ENCODE data around the gene ZHX3. TPM values are rescaled to one million over a fixed set of nuclear protein-coding genes. Genes with fewer than 3 reads are reported as not detected.

The ZHX3 gene
- total RNA-seq, 1 donor from 2014 or later: 13.9 TPM

GRCh38 chr20:41307021-41307420 lies 10.5 kb downstream of the ZHX3 start:
- TF ChIP-seq, protein P1, sequence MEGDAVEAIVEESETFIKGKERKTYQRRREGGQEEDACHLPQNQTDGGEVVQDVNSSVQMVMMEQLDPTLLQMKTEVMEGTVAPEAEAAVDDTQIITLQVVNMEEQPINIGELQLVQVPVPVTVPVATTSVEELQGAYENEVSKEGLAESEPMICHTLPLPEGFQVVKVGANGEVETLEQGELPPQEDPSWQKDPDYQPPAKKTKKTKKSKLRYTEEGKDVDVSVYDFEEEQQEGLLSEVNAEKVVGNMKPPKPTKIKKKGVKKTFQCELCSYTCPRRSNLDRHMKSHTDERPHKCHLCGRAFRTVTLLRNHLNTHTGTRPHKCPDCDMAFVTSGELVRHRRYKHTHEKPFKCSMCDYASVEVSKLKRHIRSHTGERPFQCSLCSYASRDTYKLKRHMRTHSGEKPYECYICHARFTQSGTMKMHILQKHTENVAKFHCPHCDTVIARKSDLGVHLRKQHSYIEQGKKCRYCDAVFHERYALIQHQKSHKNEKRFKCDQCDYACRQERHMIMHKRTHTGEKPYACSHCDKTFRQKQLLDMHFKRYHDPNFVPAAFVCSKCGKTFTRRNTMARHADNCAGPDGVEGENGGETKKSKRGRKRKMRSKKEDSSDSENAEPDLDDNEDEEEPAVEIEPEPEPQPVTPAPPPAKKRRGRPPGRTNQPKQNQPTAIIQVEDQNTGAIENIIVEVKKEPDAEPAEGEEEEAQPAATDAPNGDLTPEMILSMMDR (IDR thresholded peaks at IDR 0.05; ENCODE audit: unreplicated experiment): no peak
- Mint-ChIP-seq H3K27me3 (ENCODE audit: low read depth) (no peaks in the 10 kb centered on the region), H3K4me3 (no peak overlapping the region), H3K4me1 (peaks cover 6% of the 10 kb centered on the region), H3K9me3 (no peaks in the 10 kb centered on the region), H3K27ac (no peak overlapping the region), H3K36me3 (no peaks in the 10 kb centered on the region)
- no peak for DNase-seq (ENCODE audit: low spot score in 2 of 2, unreplicated experiment in 2 of 2)

DNA sequence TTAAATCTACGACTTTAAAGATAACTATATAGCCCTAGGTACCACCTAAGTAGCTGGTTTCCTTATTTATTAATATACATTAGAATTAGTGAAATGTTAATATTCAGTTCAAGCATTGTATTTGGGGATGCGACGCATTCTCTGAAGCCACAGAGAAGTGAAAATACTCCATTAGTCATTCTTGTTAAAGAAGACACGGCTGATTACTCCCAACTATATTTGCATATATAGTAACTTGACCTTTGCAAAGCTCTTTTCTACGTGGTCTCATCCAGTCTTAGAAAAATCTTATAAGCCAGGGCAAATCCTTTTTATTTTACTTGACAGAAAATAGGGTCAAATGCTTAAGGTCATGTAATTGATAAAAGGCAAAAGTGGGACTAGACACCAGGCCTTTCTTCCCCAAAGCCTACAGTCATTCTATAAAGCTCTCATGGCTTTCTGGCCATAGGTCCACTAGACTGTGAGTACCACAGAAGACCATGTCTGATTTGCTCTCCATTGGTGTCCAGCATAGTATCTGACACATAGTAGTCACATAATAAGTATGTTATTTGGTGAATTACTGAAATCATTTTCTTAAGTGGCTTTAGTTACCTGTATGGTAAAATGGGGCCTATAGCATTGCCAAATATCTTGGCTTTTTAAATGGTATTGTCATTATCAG lies 11.3 kb downstream of the ZHX3 start:
- H3K36me3 Mint-ChIP-seq: no peaks in the 10 kb centered on the region
- no peak overlapping the region for H3K27ac Mint-ChIP-seq
- peaks cover 6% of the 10 kb centered on the region for H3K4me1 Mint-ChIP-seq
- no peak overlapping the region for H3K4me3 Mint-ChIP-seq
- no peak for DNase-seq (ENCODE audit: low spot score in 2 of 2, unreplicated experiment in 2 of 2)
- TF ChIP-seq, protein P1 (IDR thresholded peaks at IDR 0.05; ENCODE audit: unreplicated experiment): no peak
- no peaks in the 10 kb centered on the region for H3K9me3 Mint-ChIP-seq
- H3K27me3 Mint-ChIP-seq (ENCODE audit: low read depth): no peaks in the 10 kb centered on the region

- Mint-ChIP-seq H3K36me3 (no peaks in the 10 kb centered on the region), H3K27me3 (ENCODE audit: low read depth) (no peaks in the 10 kb centered on the region), H3K4me3 (no peak overlapping the region), H3K9me3 (no peaks in the 10 kb centered on the region), H3K27ac (no peak overlapping the region), H3K4me1 (peaks cover 11% of the 10 kb centered on the region)
- DNase-seq (ENCODE audit: low spot score in 2 of 2, unreplicated experiment in 2 of 2): no peak
- TF ChIP-seq, protein P1 (IDR thresholded peaks at IDR 0.05; ENCODE audit: unreplicated experiment): no peak
These were observed 13.0 kb downstream of the ZHX3 start for GRCh38 chr20:41304424-41305079.

GRCh38 chr20:41304002-41304401 lies 13.5 kb downstream of the ZHX3 start:
- DNase-seq (ENCODE audit: low spot score in 2 of 2, unreplicated experiment in 2 of 2): no peak
- H3K36me3 Mint-ChIP-seq: no peaks in the 10 kb centered on the region
- no peak overlapping the region for H3K27ac Mint-ChIP-seq
- TF ChIP-seq, protein P1 (IDR thresholded peaks at IDR 0.05; ENCODE audit: unreplicated experiment): no peak
- no peaks in the 10 kb centered on the region for H3K27me3 Mint-ChIP-seq (ENCODE audit: low read depth)
- H3K9me3 Mint-ChIP-seq: no peaks in the 10 kb centered on the region
- H3K4me3 Mint-ChIP-seq: no peak overlapping the region
- peaks cover 9% of the 10 kb centered on the region for H3K4me1 Mint-ChIP-seq

DNA sequence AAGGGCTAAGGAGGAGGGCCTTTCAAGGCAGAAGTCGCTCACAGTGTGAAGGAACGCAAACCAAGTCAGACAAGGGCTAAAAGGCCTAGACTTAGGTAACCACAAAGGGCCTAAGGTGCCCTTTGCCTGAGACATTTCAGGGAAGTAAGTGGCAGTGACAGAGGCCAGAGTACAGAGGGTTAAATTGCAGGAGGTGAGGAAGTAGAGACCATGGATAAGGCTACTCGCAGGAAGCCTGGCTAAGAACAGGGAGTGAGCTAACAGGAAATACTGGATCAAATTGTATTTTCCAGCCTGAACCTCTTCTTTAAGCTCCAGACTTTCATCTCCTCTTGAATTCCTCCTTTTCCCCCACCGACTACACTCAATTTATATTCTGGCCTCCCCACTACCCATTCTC lies 16.6 kb downstream of the ZHX3 start:
- H3K4me3 Mint-ChIP-seq: no peak overlapping the region
- no peaks in the 10 kb centered on the region for H3K36me3 Mint-ChIP-seq
- TF ChIP-seq, protein P1 (IDR thresholded peaks at IDR 0.05; ENCODE audit: unreplicated experiment): no peak
- H3K4me1 Mint-ChIP-seq: peaks cover 7% of the 10 kb centered on the region
- no peaks in the 10 kb centered on the region for H3K27me3 Mint-ChIP-seq (ENCODE audit: low read depth)
- no peak overlapping the region for H3K27ac Mint-ChIP-seq
- DNase-seq (ENCODE audit: low spot score in 2 of 2, unreplicated experiment in 2 of 2): no peak
- no peaks in the 10 kb centered on the region for H3K9me3 Mint-ChIP-seq
